GM18507 (cell line): ENCODE measurements around the gene CRNKL1.
"Not testable (repeated sequence)": the region's sequence is repeated elsewhere in the genome, so short reads cannot be mapped to it uniquely, and the experiment has no call there.

Source experiments
- DNase-seq: peaks from one replicate; pipeline ENCODE4 v3.0.0; 2011; ENCODE audit warnings: low read depth; ENCODE audit not compliant: insufficient read length; ENCODE audit errors: extremely low spot score
- FAIRE-seq: peaks from 2 replicates; lab custom pipeline; 2011; peaks lifted over from hg19 to GRCh38; lab: Jason Lieb, UNC

Gene CRNKL1

DNA sequence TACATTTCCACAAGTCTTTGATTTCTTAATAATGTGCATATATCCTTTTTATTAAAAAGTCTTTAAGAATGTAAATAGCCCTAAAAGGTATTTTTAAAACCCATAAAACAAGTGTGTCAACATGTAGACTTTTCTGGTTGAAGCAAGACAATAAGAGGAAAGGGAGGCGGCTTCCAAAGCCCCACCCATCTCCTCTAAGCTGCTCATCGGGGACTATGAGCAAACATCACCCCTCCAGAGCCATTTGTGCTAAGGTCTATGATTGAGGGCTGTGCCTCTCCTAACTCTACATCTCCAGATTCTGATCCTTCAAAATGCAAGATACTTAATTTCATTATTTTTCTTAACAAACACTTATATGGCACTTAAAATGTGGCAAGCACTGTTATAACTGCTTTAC is 37.6 kb downstream of the CRNKL1 start:
- FAIRE-seq (no peak), DNase-seq (no peak)

DNA sequence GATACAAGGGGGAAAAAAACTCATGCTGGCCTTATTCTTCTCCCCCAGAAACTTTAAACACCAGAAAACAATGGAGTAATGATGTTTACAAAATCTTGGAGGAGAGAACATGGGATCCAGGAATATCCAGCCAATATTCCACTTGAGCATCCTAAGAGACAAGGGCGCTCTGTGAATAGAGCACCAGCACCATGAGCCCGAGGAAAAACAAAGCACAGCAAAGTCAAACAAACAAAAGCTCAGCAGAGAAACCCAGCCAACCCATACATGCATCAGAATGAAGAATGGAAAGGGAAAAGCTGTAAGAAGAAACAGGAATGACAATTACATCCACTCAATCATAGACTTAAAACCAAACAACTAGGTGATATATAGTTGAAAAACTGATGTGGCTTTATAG is 39.7 kb downstream of the CRNKL1 start:
- DNase-seq = no peak
- FAIRE-seq = no peak

DNA sequence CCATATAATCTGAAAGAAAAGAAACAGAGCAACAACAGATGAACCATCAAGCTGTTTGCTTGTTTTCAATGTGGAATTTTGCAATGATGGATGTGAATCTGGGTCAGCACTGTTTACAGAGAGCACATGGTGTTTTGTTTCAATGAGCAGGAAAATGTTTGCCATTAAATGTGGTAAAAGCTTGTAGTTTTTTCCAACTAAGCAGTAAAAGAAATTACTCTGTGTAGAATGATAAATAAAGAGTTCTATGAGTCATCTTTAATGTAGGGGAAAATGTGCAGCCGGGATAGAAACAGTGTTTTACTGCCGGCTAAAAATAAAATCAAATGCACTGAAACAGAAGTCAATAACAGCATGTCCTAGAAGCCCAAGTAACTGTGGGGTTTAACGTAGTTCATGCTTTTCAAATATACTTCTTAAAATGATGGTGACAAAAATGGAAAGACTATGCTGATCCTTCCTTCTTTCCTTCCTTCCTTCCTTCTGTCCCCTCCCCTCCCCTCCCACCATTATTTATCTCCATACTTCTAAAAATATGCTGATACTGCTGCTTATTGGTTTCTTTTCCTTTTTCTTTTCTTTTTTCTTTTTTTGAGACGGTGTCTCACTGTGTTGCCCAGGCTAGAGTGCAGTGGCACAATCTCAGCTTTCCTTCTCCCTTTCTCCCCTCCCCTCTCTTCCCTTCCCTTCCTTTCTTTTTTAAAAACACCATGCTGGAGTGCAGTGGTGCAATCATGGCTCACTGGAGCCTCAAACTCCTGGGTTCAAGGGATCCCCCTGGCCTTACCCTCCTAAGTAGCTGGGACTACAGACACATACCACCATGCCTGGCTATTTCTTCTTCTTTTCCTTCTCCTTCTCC is 41.4 kb downstream of the CRNKL1 start:
- no peak for DNase-seq
- FAIRE-seq = no peak

DNA sequence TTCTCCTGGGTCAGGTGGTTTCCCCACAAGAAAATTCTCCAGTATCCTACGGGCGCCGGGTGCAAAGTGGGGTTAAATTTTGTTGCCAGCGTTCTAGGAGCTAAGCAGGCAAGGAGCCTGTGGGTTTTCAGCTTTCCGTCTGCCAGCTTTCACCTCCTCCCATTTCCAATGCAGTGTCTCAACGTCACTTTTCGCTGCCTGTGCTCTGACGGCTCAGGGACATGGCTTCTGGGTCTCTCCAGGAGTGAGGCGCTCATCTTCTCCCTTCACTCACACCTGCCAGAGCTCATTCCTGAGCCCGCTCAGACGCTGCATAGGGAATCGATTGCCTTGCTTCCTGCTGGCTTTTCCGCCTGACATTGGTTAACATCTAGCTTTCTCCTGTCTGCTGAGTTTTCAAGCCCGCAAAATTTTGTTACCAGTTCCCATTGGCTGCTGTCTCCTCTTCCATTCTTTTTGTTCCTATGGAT is 42.4 kb downstream of the CRNKL1 start:
- DNase-seq (no peak), FAIRE-seq (no peak)

DNA sequence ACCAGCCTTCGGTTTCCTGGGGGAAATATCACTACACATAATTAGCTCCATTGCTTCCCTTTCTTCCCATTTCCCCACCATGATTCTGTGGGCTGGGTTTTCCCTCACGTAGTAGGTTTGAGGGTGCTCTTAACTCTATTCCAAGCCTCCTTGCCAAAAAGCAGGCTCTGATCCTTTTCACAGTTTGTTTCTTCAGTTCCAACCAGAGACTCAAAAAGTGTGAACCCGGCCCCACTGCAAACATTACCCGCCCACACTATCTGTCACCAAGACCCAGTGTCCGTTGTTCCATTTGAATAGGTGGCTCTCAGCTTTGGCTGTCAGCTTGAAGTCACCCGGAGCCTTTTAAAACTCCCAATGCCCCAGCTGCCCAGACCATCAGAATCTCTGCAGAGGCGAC is 46.9 kb downstream of the CRNKL1 start:
- no peak for DNase-seq
- no peak for FAIRE-seq

DNA sequence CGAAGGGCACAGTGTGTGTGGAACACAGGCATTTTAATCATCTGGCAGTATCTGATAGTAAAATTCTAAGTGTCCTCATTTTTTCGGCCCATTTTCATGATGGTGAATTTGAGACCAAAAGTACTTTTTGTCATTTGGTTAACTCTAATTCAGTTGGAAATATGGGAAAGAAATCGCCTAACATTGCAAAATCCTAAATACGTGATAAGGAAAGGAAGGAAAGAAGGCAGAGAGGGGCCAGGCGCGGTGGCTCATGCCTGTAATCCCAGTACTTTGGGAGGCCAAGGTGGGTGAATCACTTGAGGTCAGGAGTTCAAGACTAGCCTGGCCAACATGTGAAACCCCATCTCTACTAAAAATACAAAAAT is 48.3 kb downstream of the CRNKL1 start:
- FAIRE-seq, DNase-seq: not testable (repeated sequence)

DNA sequence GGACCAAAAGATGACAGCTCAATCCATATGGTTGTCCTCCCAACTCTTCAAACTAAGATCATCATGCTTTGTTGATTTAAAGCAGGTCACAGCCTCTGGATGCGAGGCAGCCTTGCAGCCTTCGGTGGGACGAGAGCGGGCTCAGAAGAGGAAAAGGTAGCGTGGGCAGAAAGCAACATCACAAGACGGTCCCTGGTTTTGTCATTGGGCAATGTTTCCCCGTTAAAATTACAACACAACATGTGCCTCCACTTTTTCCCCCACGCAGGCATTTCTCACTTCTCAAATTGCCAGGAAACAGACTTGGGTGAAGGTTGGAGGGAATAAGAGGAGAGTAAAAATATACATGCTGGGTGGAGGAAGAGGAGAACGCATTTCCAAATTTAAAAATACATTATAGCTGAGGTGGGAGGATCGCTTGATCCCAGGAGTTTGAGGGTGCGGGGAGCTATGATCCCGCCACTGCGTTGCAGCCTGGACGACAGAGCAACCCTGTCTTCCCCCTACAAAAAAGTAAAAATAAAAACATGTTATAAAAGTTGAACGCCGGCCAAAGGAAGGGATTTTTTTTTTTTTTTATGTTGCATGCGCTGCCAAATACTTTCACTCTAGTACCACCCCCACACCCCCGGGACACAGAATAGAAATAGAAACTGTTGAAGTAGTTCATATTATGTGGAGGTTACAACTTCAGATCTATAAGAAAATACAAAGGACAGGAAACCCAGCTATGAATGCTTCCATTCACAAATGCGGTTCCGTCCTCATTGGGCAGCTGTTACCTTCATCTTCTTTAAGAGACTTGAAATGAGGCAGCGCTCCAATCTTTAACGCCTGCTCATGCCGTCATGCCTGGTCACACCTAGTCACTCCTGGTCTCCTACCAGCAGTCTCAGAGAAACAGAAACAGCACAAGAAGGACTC is 49.0 kb downstream of the CRNKL1 start:
- FAIRE-seq (no peak), DNase-seq (no peak)

DNA sequence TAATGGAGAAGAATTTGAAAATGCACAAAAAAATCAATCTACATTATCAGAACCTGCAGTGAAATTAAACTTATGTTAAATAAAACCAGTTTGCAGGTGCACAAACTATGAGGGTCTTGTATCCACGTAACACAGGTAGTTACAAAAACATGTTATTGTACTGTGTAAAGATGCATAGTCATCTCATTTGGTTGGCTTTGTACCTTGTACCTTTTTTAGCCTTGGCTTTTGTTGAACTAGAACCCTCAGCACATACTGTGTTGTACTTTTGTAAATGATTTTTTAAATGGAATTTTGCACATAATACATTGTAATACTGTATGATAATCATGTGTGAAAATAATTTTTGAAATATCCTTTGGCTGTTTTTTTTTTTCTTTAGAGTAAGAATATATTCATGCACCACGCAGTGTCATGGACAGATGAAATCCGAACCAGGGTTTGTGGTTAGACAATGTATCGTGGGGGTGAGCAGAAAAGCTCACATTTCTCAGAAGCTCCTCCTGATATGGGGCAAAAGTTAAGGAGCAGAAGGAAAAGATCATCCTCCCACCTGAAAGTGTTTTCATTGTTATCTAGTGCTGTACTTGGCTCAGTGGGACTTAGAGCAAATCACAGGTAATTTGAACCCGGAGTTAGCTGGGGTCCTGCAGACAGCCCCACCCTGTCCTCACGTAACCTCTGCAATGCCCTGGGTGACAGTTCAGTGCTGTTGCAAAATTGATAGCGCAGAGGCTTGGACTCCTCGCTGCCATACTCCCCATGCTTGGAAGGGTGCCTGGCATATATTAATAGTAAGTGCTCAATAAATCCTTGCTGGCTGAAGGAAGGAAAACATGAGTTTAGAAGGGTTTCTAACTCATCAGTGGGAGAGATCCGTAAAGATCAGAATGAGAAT is 49.9 kb downstream of the CRNKL1 start:
- DNase-seq (no peak), FAIRE-seq (no peak)

DNA sequence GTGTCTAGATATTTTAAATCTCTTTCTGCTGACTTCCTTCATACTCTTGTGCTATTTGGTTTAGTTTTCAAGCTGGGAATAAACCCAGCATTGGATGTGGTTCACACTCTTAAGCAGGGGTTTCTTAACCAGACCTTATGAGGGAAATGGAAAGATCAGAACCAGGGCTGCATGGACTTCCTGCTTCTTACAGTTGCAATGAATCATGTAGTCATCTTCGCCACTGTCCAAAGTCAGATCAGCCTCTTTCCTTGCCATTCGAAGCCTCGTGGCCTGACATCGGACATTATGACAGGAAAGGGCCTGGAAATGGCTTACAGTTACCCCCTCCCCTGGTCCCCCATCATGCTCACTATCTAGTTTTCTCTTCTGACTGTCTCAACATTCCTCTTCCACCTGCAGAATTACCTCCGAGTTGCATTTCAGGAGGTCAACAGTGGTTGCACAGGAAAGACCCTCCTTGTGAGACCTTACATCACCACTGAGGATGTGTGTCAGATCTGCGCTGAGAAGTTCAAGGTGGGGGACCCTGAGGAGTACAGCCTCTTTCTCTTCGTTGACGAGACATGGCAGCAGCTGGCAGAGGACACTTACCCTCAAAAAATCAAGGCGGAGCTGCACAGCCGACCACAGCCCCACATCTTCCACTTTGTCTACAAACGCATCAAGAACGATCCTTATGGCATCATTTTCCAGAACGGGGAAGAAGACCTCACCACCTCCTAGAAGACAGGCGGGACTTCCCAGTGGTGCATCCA is 51.9 kb downstream of the CRNKL1 start:
- FAIRE-seq (no peak), DNase-seq (no peak)

DNA sequence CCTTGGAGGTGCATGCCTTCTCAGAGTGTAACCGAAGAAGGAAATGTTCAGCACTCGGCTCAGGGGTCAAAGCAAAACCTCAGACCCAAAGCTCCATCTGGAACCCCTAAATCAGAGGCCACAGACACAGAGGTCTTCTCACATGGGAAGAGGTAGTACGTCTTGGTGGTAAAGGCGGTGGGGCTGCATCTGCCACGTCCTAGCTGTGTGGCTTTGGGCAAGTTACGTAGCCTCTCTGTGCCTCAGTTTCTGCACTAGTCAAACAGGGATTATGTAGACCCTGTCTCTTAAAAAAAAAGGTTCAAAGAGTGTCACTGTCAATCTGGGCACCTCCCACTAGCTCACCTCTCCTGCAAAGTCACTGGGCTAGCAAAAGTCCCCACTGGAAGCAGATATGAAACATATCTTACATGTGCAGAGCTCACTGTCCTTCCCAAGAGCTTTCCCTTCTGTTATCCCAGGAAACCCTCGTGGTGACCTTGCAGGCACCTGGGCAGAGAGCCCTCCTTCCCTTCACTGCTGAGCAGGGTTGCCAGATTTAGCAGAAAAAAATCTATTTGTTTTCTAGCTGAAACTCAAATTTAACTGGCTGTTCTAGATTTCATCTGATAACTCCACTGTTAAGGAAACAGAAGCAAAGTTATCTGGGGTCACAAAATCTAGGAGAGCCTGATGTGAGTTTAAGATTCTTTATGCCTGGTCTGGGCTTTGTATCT is 53.1 kb downstream of the CRNKL1 start:
- FAIRE-seq = no peak

DNA sequence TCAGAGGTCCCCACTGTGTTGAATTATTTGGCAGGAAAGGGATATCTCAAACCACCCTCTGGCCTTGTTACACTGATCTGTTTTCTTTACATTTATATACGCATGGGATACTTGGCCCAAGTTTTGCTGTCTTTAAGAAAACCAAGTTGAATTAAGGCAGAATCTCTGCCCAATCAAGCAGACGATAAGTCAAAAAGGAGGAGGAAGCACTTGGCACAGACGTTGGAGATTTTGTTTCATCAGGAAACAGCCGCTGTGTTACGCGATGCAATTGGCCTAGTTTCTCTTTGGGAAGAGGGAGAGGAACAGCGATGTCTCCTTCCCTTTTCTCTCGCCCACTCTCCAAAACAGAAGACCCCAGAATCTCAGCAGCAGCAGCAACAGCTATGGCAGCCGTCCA is 55.3 kb downstream of the CRNKL1 start:
- FAIRE-seq (no peak), DNase-seq (no peak)

More for the DNA sequence above, 53.1 kb downstream of the CRNKL1 start:
- DNase-seq = no peak

DNA sequence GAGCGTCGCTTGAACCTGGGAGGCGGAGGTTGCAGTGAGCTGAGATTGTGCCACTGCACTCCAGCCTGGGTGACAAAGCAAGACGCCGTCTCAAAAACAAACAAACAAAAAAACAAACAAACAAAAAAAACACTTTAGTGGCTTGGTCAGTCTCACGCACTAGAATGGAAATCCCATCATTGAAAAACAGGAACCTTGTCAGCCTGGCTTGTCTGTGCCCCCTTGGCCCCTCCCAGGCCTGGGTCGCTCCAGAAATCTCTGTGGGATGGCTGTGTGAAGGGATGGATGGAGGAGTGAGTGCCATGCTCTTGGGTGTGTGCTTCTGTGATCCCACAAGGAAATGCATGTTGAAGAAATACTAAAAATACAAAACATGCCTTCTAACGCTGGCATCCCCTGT is 56.0 kb downstream of the CRNKL1 start:
- FAIRE-seq (no peak), DNase-seq (no peak)

DNA sequence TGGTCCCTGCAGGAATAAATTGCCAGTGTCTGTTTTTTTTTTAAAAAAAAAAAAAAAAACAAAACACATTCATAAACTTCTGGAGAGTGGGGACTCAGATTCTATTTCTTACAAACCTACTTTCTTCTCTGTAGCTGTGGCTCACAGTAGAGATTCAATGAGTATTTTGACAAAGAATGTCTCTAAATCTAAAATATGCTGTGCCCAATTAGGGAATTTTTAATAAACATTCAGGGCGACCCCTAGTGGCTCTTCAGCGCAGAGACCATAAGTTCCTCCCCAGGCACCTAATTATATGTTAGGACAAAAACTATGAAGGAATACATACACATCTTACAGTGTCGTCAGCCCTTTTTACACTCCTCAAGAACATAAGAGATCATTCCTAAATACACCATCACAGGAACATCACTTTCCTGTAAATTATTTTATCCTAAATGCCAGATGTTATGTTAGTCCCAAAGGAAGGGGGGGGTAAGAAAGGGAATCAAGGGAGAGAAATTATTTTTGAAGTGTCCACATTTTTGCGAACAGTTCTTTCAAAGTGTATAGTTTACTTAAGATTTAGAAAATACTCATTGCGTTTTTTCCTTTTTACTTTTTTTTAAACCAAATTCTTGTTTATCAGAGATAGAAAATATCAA is 56.9 kb downstream of the CRNKL1 start:
- DNase-seq (peak; percentile 12), FAIRE-seq (peak; percentile 5)

DNA sequence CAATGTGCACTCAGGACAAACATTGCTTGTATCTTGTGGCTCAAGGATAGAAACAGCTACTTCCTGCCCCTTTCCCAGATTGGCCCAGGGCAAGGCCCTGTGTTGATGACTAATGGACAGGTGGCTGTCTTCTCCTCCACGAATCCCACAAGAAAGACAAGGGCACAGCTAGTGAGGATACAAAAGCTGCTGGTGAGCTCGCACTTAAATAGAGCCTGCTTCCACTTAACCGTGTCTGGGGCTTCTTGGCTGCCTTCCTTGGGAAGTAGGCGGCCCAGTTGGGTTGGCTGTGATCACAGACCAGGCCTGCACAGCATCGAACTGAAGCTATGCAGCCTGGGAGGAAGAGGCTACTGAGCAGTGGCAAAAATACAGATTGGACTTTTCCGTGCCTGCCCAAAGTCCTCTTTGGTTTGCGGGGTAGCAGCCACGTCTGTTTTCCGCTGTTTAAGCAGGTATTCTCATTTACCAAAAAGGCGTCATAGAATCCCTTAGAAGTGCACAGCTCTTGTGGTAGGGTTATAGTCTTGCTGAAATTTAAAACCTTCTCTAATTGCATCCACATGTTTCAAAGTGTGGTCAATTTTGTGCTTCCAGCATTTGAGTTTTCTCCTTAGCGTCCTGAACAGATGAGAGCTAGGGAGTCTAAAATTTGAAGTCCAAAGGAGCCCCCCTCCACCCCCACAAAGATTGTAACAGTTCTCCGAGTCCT is 58.2 kb downstream of the CRNKL1 start:
- no peak for FAIRE-seq
- no peak for DNase-seq

DNA sequence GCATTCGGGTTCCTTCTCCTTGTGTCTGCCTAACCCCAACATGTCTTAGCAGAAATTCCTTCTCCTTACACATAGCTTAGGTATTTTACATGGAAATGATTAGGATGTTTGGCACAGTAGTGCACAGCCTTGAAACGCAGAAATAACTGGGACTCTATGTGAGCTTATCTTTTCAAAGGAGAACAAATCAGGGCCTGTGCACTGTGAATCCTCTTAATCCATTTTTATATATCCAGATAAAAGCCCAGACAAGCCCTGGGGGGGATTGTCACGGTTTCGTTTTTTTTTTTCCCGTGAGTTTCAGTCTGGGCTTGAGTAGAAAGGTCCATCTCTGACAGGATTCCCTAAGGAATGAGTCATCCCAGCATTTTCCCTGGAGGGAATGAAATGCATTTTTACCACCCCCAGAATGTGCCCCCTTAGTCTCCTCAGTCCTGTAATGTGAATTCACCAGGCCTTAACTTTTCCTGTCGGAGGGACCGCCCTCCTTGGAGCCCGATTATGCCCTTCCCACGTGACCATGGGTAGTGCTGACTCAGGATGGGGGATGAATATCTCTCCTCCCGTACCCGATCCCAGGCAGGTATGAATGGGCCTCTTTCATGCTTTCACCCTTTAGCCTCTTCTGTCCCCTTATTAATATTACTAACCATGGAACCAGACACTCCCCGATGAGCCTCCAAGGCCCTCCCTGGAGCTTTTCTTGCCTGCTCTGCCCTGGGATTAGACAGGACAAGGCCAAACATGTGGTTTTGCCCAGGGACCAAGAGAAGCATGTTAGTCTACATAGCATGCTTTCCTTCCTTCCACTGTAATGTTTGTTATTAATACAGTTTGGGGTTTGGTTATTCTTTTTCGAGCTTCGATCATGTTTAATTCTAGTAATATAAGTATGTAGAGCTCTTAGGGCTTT is 59.0 kb downstream of the CRNKL1 start:
- no peak for FAIRE-seq
- no peak for DNase-seq

DNA sequence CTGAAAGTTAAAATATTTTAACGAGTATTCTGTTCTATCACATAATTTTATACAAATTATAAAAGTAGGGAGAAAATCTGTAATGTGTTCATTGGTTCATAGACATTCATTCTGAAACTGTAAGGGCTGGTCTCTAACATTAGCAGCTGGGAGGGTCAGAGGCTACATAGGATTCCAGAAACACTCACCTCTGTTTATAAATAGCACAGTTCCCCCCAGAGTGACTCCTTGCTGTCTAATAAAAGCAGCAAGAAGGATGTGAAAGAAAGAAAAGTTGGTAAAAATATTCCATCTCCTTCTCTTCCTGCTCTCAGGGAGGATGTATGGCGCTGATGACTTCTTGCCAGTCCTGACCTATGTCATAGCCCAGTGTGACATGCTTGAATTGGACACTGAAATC is 60.4 kb downstream of the CRNKL1 start:
- DNase-seq (no peak), FAIRE-seq (no peak)
